ENCODE results near the gene ADRB1.

ADRB1 gene

DNA sequence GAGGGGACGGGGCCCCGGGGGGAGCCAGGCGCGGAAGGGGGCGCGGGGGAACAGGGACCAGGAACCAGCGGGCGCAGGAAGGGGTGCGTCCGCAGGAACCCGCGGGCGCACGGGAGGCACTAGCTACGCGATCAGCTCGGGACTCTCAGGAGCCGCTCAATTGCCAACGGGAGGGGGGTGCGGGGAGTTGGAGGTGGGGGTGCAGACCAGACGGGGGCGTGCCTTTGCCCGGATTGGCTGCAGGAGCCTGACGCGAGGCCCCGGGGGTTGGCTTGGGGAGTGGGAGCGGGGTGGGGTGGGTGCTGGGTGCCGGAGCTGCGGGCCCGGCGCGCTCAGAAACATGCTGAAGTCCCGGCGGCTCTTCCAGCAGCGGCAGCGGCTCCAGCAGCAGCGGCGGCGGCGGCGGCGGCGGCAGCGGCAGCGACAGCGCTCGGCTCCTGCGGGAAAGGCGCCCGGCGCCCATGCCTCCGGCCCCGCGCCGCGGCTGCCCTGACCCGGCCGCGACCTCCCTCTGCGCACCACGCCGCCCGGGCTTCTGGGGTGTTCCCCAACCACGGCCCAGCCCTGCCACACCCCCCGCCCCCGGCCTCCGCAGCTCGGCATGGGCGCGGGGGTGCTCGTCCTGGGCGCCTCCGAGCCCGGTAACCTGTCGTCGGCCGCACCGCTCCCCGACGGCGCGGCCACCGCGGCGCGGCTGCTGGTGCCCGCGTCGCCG is at the start of gene ADRB1:
Gene ADRB1 (plus strand): TSS at position 335 of the 715 bp plus-strand sequence. CDS start 267 bp downstream, at position 602.
- CTCF ChIA-PET: interaction anchor here (1.2 to 2.1 kb wide), 4 partner anchors 10 to 245 kb away, joined by 4 to 9 read pairs (median 6); no protein-coding TSS in a partner anchor
- TF ChIP-seq, protein P1, sequence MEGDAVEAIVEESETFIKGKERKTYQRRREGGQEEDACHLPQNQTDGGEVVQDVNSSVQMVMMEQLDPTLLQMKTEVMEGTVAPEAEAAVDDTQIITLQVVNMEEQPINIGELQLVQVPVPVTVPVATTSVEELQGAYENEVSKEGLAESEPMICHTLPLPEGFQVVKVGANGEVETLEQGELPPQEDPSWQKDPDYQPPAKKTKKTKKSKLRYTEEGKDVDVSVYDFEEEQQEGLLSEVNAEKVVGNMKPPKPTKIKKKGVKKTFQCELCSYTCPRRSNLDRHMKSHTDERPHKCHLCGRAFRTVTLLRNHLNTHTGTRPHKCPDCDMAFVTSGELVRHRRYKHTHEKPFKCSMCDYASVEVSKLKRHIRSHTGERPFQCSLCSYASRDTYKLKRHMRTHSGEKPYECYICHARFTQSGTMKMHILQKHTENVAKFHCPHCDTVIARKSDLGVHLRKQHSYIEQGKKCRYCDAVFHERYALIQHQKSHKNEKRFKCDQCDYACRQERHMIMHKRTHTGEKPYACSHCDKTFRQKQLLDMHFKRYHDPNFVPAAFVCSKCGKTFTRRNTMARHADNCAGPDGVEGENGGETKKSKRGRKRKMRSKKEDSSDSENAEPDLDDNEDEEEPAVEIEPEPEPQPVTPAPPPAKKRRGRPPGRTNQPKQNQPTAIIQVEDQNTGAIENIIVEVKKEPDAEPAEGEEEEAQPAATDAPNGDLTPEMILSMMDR (IDR thresholded peaks at IDR 0.05; ENCODE audit: control extremely low read depth, extremely low read depth, low read depth, missing control alignments): no peak
- POLR2A ChIA-PET: no interaction called here
- peak; percentile 81 for DNase-seq (ENCODE audit: extremely low spot score)

DNA sequence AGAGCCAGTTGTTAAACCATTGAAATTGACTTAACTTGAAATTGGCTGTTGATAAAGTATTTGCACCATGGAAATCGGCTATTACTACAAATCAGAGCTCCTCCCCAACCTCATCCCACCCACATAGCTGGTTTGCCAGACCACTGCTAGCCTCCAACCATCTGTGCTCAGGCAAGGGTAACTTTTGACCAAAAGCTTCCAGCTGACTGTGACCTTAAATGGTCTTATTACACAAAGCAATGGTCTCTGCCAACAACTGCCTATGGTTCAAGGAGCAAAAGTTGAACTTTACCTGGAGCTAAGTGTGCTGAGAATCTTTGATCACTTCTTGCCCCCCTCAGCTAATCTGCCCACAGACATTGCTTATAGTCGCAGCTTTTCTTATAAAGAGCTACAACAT is 48.5 kb upstream of the ADRB1 start:
- POLR2A ChIA-PET: no interaction called here
- TF ChIP-seq, protein P1 (IDR thresholded peaks at IDR 0.05; ENCODE audit: control extremely low read depth, extremely low read depth, low read depth, missing control alignments): no peak
- CTCF ChIA-PET: interaction anchor here (1.0 to 2.7 kb wide), 7 partner anchors 9 to 196 kb away, joined by 3 to 8 read pairs (median 4); no protein-coding TSS in a partner anchor
- DNase-seq (ENCODE audit: extremely low spot score): no peak

DNA sequence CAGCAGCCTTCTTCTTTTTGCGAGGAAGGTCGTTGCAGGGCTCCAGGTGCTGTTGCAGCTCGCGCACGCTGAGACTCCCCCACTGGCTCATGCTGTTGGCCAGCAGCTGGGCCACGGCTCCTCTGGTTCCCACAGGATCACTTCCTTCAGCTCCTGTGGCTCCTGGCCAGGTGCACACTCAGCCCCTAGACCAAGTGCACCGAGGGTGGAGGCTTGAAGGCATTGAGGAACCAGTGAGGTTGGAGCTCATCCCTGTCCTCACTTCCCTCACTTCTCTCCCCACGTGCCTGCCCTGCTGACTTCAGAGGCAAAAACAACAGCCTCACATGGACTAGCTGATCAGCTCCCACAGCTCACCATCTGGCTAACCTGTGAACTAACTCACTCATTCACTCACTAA is 46.2 kb upstream of the ADRB1 start:
- TF ChIP-seq, protein P1 (IDR thresholded peaks at IDR 0.05; ENCODE audit: control extremely low read depth, extremely low read depth, low read depth, missing control alignments): no peak
- POLR2A ChIA-PET: no interaction called here
- DNase-seq (ENCODE audit: extremely low spot score): no peak
- CTCF ChIA-PET: interaction anchor here (0.8 to 1.4 kb wide), 6 partner anchors 9 to 49 kb away, joined by 3 to 4 read pairs (median 3); no protein-coding TSS in a partner anchor

DNA sequence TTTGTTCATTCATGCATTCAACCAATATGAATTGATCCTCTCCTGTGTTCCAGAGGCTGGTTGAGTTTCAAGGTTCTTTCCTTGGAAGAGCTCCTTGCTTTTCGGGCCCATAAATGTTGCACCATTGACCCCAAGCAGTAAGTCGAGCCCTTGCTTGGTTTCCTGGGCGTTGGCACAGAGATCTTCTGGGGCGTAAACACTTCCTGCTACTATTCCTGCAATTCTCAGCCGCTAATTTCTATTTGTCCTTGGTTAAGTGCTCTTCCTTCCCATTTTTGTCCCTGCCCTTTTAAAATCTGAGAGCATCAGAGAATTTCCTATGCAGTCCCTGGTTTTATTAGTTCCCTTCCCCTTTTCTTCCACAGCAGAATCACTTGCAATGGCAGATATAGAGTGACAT is 44.1 kb upstream of the ADRB1 start:
- POLR2A ChIA-PET: no interaction called here
- no peak for DNase-seq (ENCODE audit: extremely low spot score)
- CTCF ChIA-PET: interaction anchor here (1.1 kb wide), 1 partner anchor 13 kb away, joined by 3 read pairs; no protein-coding TSS in a partner anchor
- TF ChIP-seq, protein P1 (IDR thresholded peaks at IDR 0.05; ENCODE audit: control extremely low read depth, extremely low read depth, low read depth, missing control alignments): no peak

DNA sequence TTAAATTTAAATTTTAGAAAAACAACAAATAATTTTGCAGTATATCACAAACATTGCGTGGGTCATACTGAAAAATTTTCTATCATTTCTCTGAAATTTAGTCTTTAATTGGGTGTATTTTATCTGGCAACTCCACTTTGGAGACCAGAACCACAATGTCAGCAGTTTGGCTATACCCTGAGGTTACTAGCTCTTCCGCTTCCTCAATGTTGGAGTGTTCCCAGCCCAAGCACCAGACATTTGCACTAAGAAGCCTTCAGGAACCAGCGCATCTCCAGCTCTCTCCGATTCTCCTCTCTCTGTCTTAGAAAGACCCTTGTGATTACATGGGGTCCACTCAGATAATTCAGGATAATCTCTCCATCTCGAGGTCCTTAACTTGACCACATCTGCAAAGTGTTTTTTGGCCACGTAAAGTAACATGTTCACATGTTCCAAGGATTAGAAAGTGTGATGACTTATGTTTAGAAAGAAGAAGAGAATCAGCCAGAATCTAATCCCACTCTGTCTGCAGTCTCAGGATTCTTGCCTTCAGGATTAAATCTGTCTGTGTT is 43.1 kb upstream of the ADRB1 start:
- TF ChIP-seq, protein P1 (IDR thresholded peaks at IDR 0.05; ENCODE audit: control extremely low read depth, extremely low read depth, low read depth, missing control alignments): no peak
- CTCF ChIA-PET: no interaction called here
- no peak for DNase-seq (ENCODE audit: extremely low spot score)
- POLR2A ChIA-PET: no interaction called here

DNA sequence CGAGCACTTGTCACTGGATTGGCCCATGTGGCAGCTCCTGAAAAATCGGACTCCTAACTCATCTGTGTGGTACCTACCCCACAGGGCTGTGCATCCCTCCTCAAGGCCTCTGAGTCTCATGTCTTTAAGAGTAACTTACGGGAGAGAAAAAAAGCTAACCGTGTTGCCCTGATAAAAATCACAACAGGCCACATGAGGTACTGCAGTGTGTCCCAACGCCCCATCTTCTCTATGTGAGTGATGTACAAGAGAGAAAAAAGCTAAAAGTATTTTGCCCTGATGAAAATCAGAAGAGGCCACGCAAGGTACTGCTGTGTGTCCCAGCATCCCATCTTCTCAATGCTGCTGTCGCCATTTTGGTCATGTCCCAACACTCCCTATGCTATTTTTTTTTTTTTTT is 41.2 kb upstream of the ADRB1 start:
- POLR2A ChIA-PET: no interaction called here
- TF ChIP-seq, protein P1 (IDR thresholded peaks at IDR 0.05; ENCODE audit: control extremely low read depth, extremely low read depth, low read depth, missing control alignments): no peak
- CTCF ChIA-PET: interaction anchor here (1.4 to 1.7 kb wide), 2 partner anchors 16 to 20 kb away, joined by 4 read pairs; no protein-coding TSS in a partner anchor
- no peak for DNase-seq (ENCODE audit: extremely low spot score)
